HepG2 (cell line): ENCODE results near the gene BCL2L1. TPM values are rescaled to one million over a fixed set of nuclear protein-coding genes. Genes with fewer than 3 reads are reported as not detected.

Source experiments
- ATAC-seq: fragments of 200-7000 bp; cut with Tn5 transposase; 3 replicates; pipeline ENCODE4 v1.9.1; 2020; ENCODE audit warnings: mild to moderate bottlenecking, moderate library complexity
- BruUV-seq: library from RNA; stranded (reverse); fragments of 400-500 nt; replicated peaks from 2 replicates; lab custom pipeline; 2021; lab: Mats Ljungman, UMichigan
- CTCF ChIA-PET: fragments of 300-600 bp; formaldehyde crosslinking; extraction: SDS; loops from one replicate; lab custom pipeline; 2021; ENCODE audit warnings: low total read pairs, inconsistent platforms, low intra/inter-chr PET ratio; lab: Yijun Ruan, JAX
- POLR2A ChIA-PET: fragments of 350-600 bp; sonication (Branson Sonifier 250); formaldehyde crosslinking; loops from one replicate; lab custom pipeline; 2020; ENCODE audit warnings: antibody characterized with exemption, inconsistent platforms; lab: Yijun Ruan, JAX
- DNase-seq: peaks from one replicate; pipeline ENCODE4 v3.0.0-alpha.2; 2015; ENCODE audit warnings: low spot score
- FAIRE-seq: peaks from 3 replicates; lab custom pipeline; 2011; peaks lifted over from hg19 to GRCh38; lab: Jason Lieb, UNC
- H2AFZ ChIP-seq: one replicate; pipeline ENCODE4 v1.6.1; 2011; ENCODE audit warnings: low read length, inconsistent platforms
- H3K27ac ChIP-seq: fragments of 300-600 bp; 3 replicates; pipeline ENCODE4 v1.8.0; 2011; ENCODE audit warnings: mixed run types, mild to moderate bottlenecking, mixed read lengths, low read length, inconsistent platforms; ENCODE audit not compliant: insufficient read depth; ENCODE audit errors: extremely low read length
- H3K27me3 ChIP-seq, 2 experiments: fragments of 200-600 bp in 1 of 2; 2 replicates in 1 of 2; 3 replicates in 1 of 2; pipeline versions ENCODE4 v1.6.0 to v1.8.0; 2011; ENCODE audit warnings: low read length in 2 of 2, mild to moderate bottlenecking in 2 of 2, moderate library complexity in 2 of 2, inconsistent platforms in 1 of 2; ENCODE audit not compliant: insufficient read depth in 2 of 2, control insufficient read depth in 1 of 2
- H3K36me3 ChIP-seq, 2 experiments: fragments of 200-600 bp in 1 of 2; replicated peaks in 1 of 2; 2 replicates in 1 of 2; 3 replicates in 1 of 2; pipeline versions ENCODE4 v1.5.1 to v1.8.0; 2011; ENCODE audit warnings: low read length in 2 of 2, inconsistent platforms in 1 of 2; ENCODE audit not compliant: insufficient read depth in 2 of 2, control insufficient read depth in 1 of 2
- H3K4me1 ChIP-seq: 2 replicates; pipeline ENCODE4 v1.5.1; 2012; ENCODE audit warnings: low read length, inconsistent platforms; ENCODE audit not compliant: insufficient read depth
- H3K4me2 ChIP-seq: 2 replicates; pipeline ENCODE4 v1.6.0; 2011; ENCODE audit warnings: low read depth, low read length, inconsistent platforms
- H3K4me3 ChIP-seq, 3 experiments: fragments of 200-600 bp in 1 of 3; sonication (generic), shearing (Covaris generic) in 1 of 3; replicated peaks in 1 of 3; 2 replicates each; pipeline ENCODE4 v1.5.1; 2011 to 2016; ENCODE audit warnings: low read length in 3 of 3, inconsistent platforms in 2 of 3, low read depth in 2 of 3, mild to moderate bottlenecking in 2 of 3, control low read depth in 1 of 3, mixed read lengths in 1 of 3; ENCODE audit not compliant: insufficient read depth in 1 of 3
- H3K79me2 ChIP-seq: one replicate; pipeline ENCODE4 v1.6.1; 2011; ENCODE audit warnings: low read length, inconsistent platforms; ENCODE audit not compliant: insufficient read depth
- H3K9ac ChIP-seq: 2 replicates; pipeline ENCODE4 v1.6.0; 2011; ENCODE audit warnings: mild to moderate bottlenecking, low read depth, low read length, inconsistent platforms; ENCODE audit not compliant: insufficient read depth
- H3K9me3 ChIP-seq: 2 replicates; pipeline ENCODE4 v1.5.1; 2012; ENCODE audit warnings: mild to moderate bottlenecking, low read length
- H4K20me1 ChIP-seq: 2 replicates; pipeline ENCODE4 v1.6.0; 2011; ENCODE audit warnings: inconsistent platforms, mild to moderate bottlenecking, low read length, moderate library complexity; ENCODE audit not compliant: insufficient read depth
- HNRNPL ChIP-seq: fragments of 200-400 bp; formaldehyde crosslinking; IDR thresholded peaks from 2 replicates; pipeline ENCODE4 v1.6.1; 2017; ENCODE audit warnings: mild to moderate bottlenecking, low read depth, low read length
- NCOA2 ChIP-seq: sonication (generic); formaldehyde crosslinking; IDR thresholded peaks from 2 replicates; pipeline ENCODE4 v1.8.0; 2022; ENCODE audit warnings: inconsistent platforms
- SALL1 ChIP-seq: sonication (generic); formaldehyde crosslinking; IDR thresholded peaks from 2 replicates; pipeline ENCODE4 v1.8.0; 2022; ENCODE audit warnings: mild to moderate bottlenecking, missing genetic modification reagents
- ZMYM3 ChIP-seq: sonication (generic); formaldehyde crosslinking; IDR thresholded peaks from 2 replicates; pipeline ENCODE4 v1.5.1; 2020; ENCODE audit warnings: mild to moderate bottlenecking, missing genetic modification reagents
- ZNF121 ChIP-seq: sonication (generic); formaldehyde crosslinking; IDR thresholded peaks from 2 replicates; pipeline ENCODE4 v1.5.0; 2020; ENCODE audit warnings: mild to moderate bottlenecking, missing genetic modification reagents
- ZNF780A ChIP-seq: sonication (generic); formaldehyde crosslinking; IDR thresholded peaks from 2 replicates; pipeline ENCODE4 v1.8.0; 2022; ENCODE audit warnings: mild to moderate bottlenecking, missing genetic modification reagents, moderate library complexity
- WGBS: methylation state at CpG from one replicate; pipeline ENCODE4 v1.1.6; 2017; ENCODE audit warnings: low lambda C conversion rate; 5-methylcytosine and 5-hydroxymethylcytosine counted together
- in situ Hi-C: cut with HindIII; loops from 2 replicates; pipeline ENCODE4 v1.10.0; 2017; ENCODE audit warnings: low pct_unique_long_range_greater_than_20kb; ENCODE audit not compliant: extremely low pct_ligation_motif_present
- intact Hi-C: fragments of 100-400 bp; cut with micrococcal nuclease; formaldehyde crosslinking; loops from one replicate; pipeline ENCODE4 v1.10.0; 2022; ENCODE audit not compliant: unreplicated experiment
- polyA plus RNA-seq, 8 experiments: library from polyadenylated mRNA; depleted of rRNA in 3 of 8; stranded (reverse) in 7 of 8; unstranded in 1 of 8; fragments of >200 nt; fragmentation: Illumina TruSeq in 4 of 8; extraction: Trizol in 4 of 8; gene quantifications; 2 replicates each; pipeline versions ENCODE4 v1.2.1 to v1.2.3, GENCODE V29; 2011 to 2016; ENCODE audit warnings: low read depth in 4 of 8, missing spikeins in 1 of 8, mixed read lengths in 1 of 8; ENCODE audit not compliant: insufficient read depth in 1 of 8
- total RNA-seq, 5 experiments: library from RNA; depleted of rRNA; stranded (reverse); fragments of >200 nt; fragmentation: Illumina TruSeq; extraction: Trizol; gene quantifications; 2 replicates each; pipeline ENCODE4 v1.2.3, GENCODE V29; 2016; ENCODE audit warnings: low read depth in 1 of 5
- TF ChIP-seq, protein P1 (sequence below): sonication (generic); formaldehyde crosslinking; IDR thresholded peaks from 2 replicates; pipeline ENCODE4 v1.5.0; 2020; ENCODE audit warnings: mild to moderate bottlenecking, missing genetic modification reagents
- TF ChIP-seq, protein P2 (sequence below): sonication (generic); formaldehyde crosslinking; IDR thresholded peaks from 2 replicates; pipeline ENCODE4 v1.8.0; 2022; ENCODE audit warnings: low read depth, missing genetic modification reagents
- TF ChIP-seq, protein P3 (sequence below): IDR thresholded peaks from 2 replicates; pipeline ENCODE4 v1.6.1; 2016; ENCODE audit warnings: mild to moderate bottlenecking, missing biosample characterization, missing genetic modification reagents

The BCL2L1 gene
- total and polyA plus RNA-seq, 2 of the 13 experiments (the other 11 are each of a cell fraction or from before 2014, with no cell fraction given) = 164 to 258 TPM

DNA sequence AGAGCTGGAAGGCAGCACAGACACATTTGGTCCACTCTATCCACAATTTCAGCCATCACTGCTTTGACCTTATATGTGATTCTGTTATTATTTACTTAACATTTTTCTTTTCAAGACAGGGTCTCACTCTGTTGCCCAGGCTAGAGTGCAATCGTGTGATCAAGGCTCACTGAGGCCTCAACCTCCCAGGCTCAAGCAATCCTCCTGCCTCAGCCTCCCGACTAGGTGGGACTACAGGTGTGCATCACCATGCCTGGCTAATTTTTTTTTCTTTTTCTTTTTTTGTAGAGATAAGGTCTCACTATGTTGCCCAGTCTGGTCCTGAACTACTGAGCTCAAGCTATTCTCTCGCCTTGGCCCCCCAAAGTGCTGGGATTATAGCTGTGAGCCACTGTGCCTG, 40.3 kb downstream of the BCL2L1 start:
- POLR2A ChIA-PET = interaction anchor here (9.8 to 20.7 kb wide), 3 partner anchors 15 to 32 kb away, joined by 274 to 643 read pairs (median 317); partner anchors contain the start of gene BCL2L1

More for the DNA sequence above, 40.3 kb downstream of the BCL2L1 start:
- no peak for FAIRE-seq
- ATAC-seq = no peak
- Histone ChIP-seq H3K4me3 (no peak overlapping the region), H3K36me3 (peaks cover 65 to 88% of the 10 kb centered on the region in 2 experiments), H3K4me2 (no peak overlapping the region), H3K9me3 (no peaks in the 10 kb centered on the region), H3K79me2 (peaks cover 92% of the 10 kb centered on the region), H3K9ac (no peak overlapping the region), H2AFZ (no peak overlapping the region), H3K27ac (no peak overlapping the region), H3K4me1 (peaks cover 98% of the 10 kb centered on the region), H4K20me1 (peaks cover 46% of the 10 kb centered on the region), H3K27me3 (no peaks in the 10 kb centered on the region)
- CTCF ChIA-PET = no interaction called here
- DNase-seq = no peak
- in situ Hi-C loops = no loop called here
- whole genome bisulfite sequencing = over 99% methylated on average over 3 of the region's 3 CpGs
- intact Hi-C loops = no loop called here
- TF ChIP-seq SALL1 (no peak), HNRNPL (no peak), ZNF780A (CRISPR knock-in tag) (0 out of 2 replicates have a peak, but pooled peaks have one; percentile 3), ZMYM3 (CRISPR knock-in tag) (peak; percentile 49; the same call in 1 of the 2 replicates), NCOA2 (CRISPR knock-in tag) (0 out of 2 replicates have a peak, but pooled peaks have one; percentile 19), ZNF121 (CRISPR knock-in tag) (peak; percentile 83)
- TF ChIP-seq, protein P1, sequence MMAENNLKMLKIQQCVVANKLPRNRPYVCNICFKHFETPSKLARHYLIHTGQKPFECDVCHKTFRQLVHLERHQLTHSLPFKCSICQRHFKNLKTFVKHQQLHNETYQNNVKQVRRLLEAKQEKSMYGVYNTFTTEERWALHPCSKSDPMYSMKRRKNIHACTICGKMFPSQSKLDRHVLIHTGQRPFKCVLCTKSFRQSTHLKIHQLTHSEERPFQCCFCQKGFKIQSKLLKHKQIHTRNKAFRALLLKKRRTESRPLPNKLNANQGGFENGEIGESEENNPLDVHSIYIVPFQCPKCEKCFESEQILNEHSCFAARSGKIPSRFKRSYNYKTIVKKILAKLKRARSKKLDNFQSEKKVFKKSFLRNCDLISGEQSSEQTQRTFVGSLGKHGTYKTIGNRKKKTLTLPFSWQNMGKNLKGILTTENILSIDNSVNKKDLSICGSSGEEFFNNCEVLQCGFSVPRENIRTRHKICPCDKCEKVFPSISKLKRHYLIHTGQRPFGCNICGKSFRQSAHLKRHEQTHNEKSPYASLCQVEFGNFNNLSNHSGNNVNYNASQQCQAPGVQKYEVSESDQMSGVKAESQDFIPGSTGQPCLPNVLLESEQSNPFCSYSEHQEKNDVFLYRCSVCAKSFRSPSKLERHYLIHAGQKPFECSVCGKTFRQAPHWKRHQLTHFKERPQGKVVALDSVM (CRISPR knock-in tag) = peak; percentile 84
- TF ChIP-seq, protein P2, sequence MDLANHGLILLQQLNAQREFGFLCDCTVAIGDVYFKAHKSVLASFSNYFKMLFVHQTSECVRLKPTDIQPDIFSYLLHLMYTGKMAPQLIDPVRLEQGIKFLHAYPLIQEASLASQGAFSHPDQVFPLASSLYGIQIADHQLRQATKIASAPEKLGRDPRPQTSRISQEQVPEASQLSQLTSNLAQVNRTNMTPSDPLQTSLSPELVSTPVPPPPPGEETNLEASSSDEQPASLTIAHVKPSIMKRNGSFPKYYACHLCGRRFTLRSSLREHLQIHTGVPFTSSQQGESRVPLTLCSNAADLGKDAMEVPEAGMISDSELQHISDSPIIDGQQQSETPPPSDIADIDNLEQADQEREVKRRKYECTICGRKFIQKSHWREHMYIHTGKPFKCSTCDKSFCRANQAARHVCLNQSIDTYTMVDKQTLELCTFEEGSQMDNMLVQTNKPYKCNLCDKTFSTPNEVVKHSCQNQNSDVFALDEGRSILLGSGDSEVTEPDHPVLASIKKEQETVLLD (CRISPR knock-in tag) = no peak
- TF ChIP-seq, protein P3, sequence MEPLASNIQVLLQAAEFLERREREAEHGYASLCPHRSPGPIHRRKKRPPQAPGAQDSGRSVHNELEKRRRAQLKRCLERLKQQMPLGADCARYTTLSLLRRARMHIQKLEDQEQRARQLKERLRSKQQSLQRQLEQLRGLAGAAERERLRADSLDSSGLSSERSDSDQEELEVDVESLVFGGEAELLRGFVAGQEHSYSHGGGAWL = 0 out of 2 replicates have a peak, but pooled peaks have one; percentile 24
- no TSS peak for BruUV-seq
